Measurements from ENCODE around the gene MAST1. TPM values are rescaled to one million over a fixed set of nuclear protein-coding genes. Genes with fewer than 3 reads are reported as not detected.
A peak's percentile ranks its signal among the peaks of the same experiment; 100 is the strongest.

Gene MAST1
- total and polyA plus RNA-seq, 2 experiments from 2014 or later = 13.9 to 19.9 TPM

GRCh38 chr19:12881172-12881808 is 43.0 kb downstream of the MAST1 start, which contains the start of gene DNASE2:
TSS of gene DNASE2 (minus strand) at chr19:12881449. CDS start at chr19:12881375, 74 bp downstream.
- peak within 1 kb of the TSS; percentile 99 for H2AFZ ChIP-seq
- H3K27me3 Mint-ChIP-seq (ENCODE audit: insufficient read depth, low read depth, poor library complexity) = peaks cover 20% of the 10 kb centered on the region
- H4K20me1 ChIP-seq (replicated peaks; ENCODE audit: insufficient read depth) = no peaks in the 10 kb centered on the region
- no peaks in the 10 kb centered on the region for H3K79me2 ChIP-seq (replicated peaks; ENCODE audit: insufficient read depth)
- H3K36me3 ChIP-seq (ENCODE audit: insufficient read depth) = no peaks in the 10 kb centered on the region
- H3K4me1 ChIP-seq (ENCODE audit: insufficient read depth) = peaks cover 3% of the 10 kb centered on the region; the same call in 1 of the 2 replicates
- ATAC-seq (peak; percentile 60), DNase-seq (ENCODE audit: low spot score) (peak; percentile 99)
- H3K9me2 ChIP-seq (ENCODE audit: insufficient read depth) = no peaks in the 10 kb centered on the region; the same call in 1 of the 2 replicates
- H3K4me1 Mint-ChIP-seq = peaks cover 11% of the 10 kb centered on the region
- peaks cover 26% of the 10 kb centered on the region for H3K36me3 Mint-ChIP-seq (ENCODE audit: low read depth)
- peak within 1 kb of the TSS; percentile 90 for H3K4me3 Mint-ChIP-seq
- peaks cover 11% of the 10 kb centered on the region for H3K27me3 ChIP-seq (ENCODE audit: insufficient read depth)
- peak within 1 kb of the TSS; percentile 95 for H3K27ac Mint-ChIP-seq
- H3K4me3 ChIP-seq = peak within 1 kb of the TSS; percentile 91
- TF ChIP-seq JUNB (IDR thresholded peaks at IDR 0.05; ENCODE audit: unreplicated experiment) = no peak
- no peak for TF ChIP-seq EZH2phosphoT487 (IDR thresholded peaks at IDR 0.05; ENCODE audit: unreplicated experiment)
- no peak for TF ChIP-seq ZNF331 (CRISPR knock-in tag; IDR thresholded peaks at IDR 0.05; ENCODE audit: low read depth)
- peak; percentile 30; the same call in 1 of the 2 replicates for TF ChIP-seq ETS1 (IDR thresholded peaks at IDR 0.05)
- peak; percentile 87 for TF ChIP-seq POLR2AphosphoS5 (IDR thresholded peaks at IDR 0.05; ENCODE audit: low read depth)
- TF ChIP-seq NANOG (IDR thresholded peaks at IDR 0.05; ENCODE audit: borderline replicate concordance) = no peak
- TF ChIP-seq EZH2 (IDR thresholded peaks at IDR 0.05; ENCODE audit: low read depth, unreplicated experiment) = no peak
- TF ChIP-seq CREB1 (CRISPR knock-in tag; IDR thresholded peaks at IDR 0.05; ENCODE audit: low read depth) = no peak
- TF ChIP-seq ZNF114 (CRISPR knock-in tag; IDR thresholded peaks at IDR 0.05) = no peak
- TF ChIP-seq ZNF462 (CRISPR knock-in tag; IDR thresholded peaks at IDR 0.05) = no peak
- TF ChIP-seq STAT1 (IDR thresholded peaks at IDR 0.05; ENCODE audit: unreplicated experiment) = no peak
- peak within 1 kb of the TSS; percentile 79; the same call in 1 of the 2 replicates for H3K27ac ChIP-seq (ENCODE audit: low read depth)
- H3F3A ChIP-seq (replicated peaks; ENCODE audit: low read depth) = peaks cover 26% of the 10 kb centered on the region
- H3K4me2 ChIP-seq = peak within 1 kb of the TSS; percentile 94
- peaks cover 20% of the 10 kb centered on the region for H3K9me3 Mint-ChIP-seq

All from GM23338 (cell line).